Thoracic aorta endothelial cell (primary cell): ENCODE data around the gene CRELD1. TPM values are rescaled to one million over a fixed set of nuclear protein-coding genes. Genes with fewer than 3 reads are reported as not detected.

ENCODE experiments used
- small RNA-seq: library from RNA; depleted of rRNA; stranded (forward); fragments of <200 nt; gene quantifications from one replicate; pipeline ENCODE3, GENCODE V24; 2012
- total RNA-seq: library from RNA; depleted of rRNA; stranded (reverse); fragments of >200 nt; gene quantifications from 2 replicates; pipeline ENCODE4 v1.2.3, GENCODE V29; 2012

Gene CRELD1
- 14.7 and 15.2 TPM in 2 replicates for total RNA-seq

GRCh38 chr3:9933561-9934234 lies at the start of gene CRELD1:
Gene CRELD1 (plus strand): TSS chr3:9933834. CDS start chr3:9934439, 605 bp downstream.

GRCh38 chr3:9890249-9891071 lies 43.2 kb upstream of the CRELD1 start, which contains the start of gene JAGN1:
Gene JAGN1 (plus strand): TSS chr3:9890610. CDS start chr3:9890723, 113 bp downstream.

DNA sequence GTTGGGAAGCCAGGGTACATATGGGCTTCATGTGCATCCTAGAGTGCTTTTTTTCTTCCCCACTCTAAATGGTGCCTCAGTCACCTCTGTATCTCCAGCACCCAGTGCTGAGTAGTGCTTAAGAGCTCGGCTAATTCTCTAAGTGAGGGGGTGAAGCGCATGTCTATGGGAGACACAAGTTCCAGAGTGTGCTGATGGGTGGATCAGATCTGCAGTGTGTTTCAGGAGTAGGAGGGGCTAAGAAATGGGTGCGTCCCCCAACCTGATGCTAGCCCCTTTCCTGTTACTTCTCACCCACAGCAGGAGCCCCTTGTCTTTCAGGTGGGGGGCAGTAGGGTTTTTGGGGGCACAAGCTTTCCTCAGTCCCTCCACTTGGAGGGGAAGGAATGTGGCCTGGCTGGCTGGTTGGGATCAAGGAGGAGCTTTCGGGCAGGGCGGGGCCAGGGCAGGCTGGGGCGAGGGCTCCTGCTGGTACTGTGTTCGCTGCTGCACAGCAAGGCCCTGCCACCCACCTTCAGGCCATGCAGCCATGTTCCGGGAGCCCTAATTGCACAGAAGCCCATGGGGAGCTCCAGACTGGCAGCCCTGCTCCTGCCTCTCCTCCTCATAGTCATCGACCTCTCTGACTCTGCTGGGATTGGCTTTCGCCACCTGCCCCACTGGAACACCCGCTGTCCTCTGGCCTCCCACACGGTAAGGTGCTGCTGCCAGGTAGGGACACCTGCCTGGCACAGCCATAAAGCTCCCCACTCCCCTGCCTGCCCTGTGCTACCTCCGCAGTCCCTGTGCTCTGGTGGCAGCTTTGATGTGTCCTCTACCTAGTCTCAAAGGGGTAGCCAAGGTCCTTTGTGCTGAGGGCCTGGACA lies 31.0 kb upstream of the CRELD1 start, which contains the start of gene IL17RE:
Gene IL17RE, plus strand, starts transcription at position 477 of the 866 bp plus-strand sequence. Its CDS starts 85 bp downstream, at position 562.

GRCh38 chr3:9916734-9917680 lies 16.6 kb upstream of the CRELD1 start, which contains the start of gene IL17RC:
Gene IL17RC (plus strand): TSS chr3:9917098. CDS start chr3:9917316, 218 bp downstream.

GRCh38 chr3:9951962-9952805 lies 18.6 kb downstream of the CRELD1 start, which contains the start of gene PRRT3:
Gene PRRT3 (minus strand): TSS chr3:9952408. CDS start chr3:9950115, 2,293 bp downstream.

Small RNA genes lying within 50 kb of the gene (small RNA-seq; reads per million reads assigned to genes)
- not detected for gene RNU6-882P

Other genes starting within 250 kb of the CRELD1 start
- not detected in 2 replicates for gene CPNE9, start 230.0 kb upstream of the CRELD1 start, total RNA-seq
- gene BRPF1, start 202.1 kb upstream of the CRELD1 start, total RNA-seq: 21.1 and 21.8 TPM in 2 replicates
- gene OGG1, start 183.9 kb upstream of the CRELD1 start, total RNA-seq: 21.4 and 23.7 TPM in 2 replicates
- 35.9 and 43.8 TPM in 2 replicates for gene CAMK1, start 163.9 kb upstream of the CRELD1 start, total RNA-seq
- gene TADA3, start 141.4 kb upstream of the CRELD1 start, total RNA-seq: 42.7 and 45.2 TPM in 2 replicates
- 225 and 236 TPM in 2 replicates for gene ARPC4, start 140.8 kb upstream of the CRELD1 start, total RNA-seq
- gene TTLL3, start 123.6 kb upstream of the CRELD1 start, total RNA-seq: 18.7 and 19.5 TPM in 2 replicates
- gene RPUSD3, start 89.8 kb upstream of the CRELD1 start, total RNA-seq: 30.1 and 35.3 TPM in 2 replicates
- gene CIDEC, start 53.6 kb upstream of the CRELD1 start, total RNA-seq: not detected in 2 replicates
- gene JAGN1, start 43.2 kb upstream of the CRELD1 start, total RNA-seq: 23.1 and 27.0 TPM in 2 replicates
- gene IL17RE, start 31.0 kb upstream of the CRELD1 start, total RNA-seq: 0.13 and 0.29 TPM in 2 replicates
- 14.5 and 14.6 TPM in 2 replicates for gene IL17RC, start 16.7 kb upstream of the CRELD1 start, total RNA-seq
- gene PRRT3, start 18.6 kb downstream of the CRELD1 start, total RNA-seq: 1.3 TPM in 2 replicates
- gene EMC3, start 53.0 kb downstream of the CRELD1 start, total RNA-seq: 51.5 and 60.7 TPM in 2 replicates
- 38.4 and 52.9 TPM in 2 replicates for gene FANCD2, start 92.6 kb downstream of the CRELD1 start, total RNA-seq
- gene FANCD2OS, start 174.4 kb downstream of the CRELD1 start, total RNA-seq: not detected in 2 replicates
- gene BRK1, start 181.8 kb downstream of the CRELD1 start, total RNA-seq: 108 and 110 TPM in 2 replicates
- 47.2 and 53.1 TPM in 2 replicates for gene VHL, start 207.9 kb downstream of the CRELD1 start, total RNA-seq
- gene IRAK2, start 231.1 kb downstream of the CRELD1 start, total RNA-seq: 22.1 and 24.8 TPM in 2 replicates